A549 (cell line): ENCODE results near the gene TRPM4.

Experiments
- BHLHE40 ChIP-seq: IDR thresholded peaks from 2 replicates; pipeline ENCODE4 v1.6.1; 2012; ENCODE audit warnings: low read depth, low read length, inconsistent platforms
- CHD2 ChIP-seq: fragments of 150-350 bp; IDR thresholded peaks from 2 replicates; pipeline ENCODE4 v1.6.1; 2014; ENCODE audit warnings: low read length; ENCODE audit not compliant: partially characterized antibody
- EP300 ChIP-seq, 2 experiments: fragments of >200 bp; sonication (Bioruptor Twin); formaldehyde crosslinking; IDR thresholded peaks; 2 replicates in 1 of 2; 3 replicates in 1 of 2; pipeline ENCODE4 v1.6.1; 2016 to 2017
- ESRRA ChIP-seq: fragments of 150-350 bp; IDR thresholded peaks from 2 replicates; pipeline ENCODE4 v1.6.1; 2014; ENCODE audit warnings: mild to moderate bottlenecking, low read length, borderline replicate concordance
- GATA3 ChIP-seq: IDR thresholded peaks from 2 replicates; pipeline ENCODE4 v1.6.1; 2012; ENCODE audit warnings: borderline replicate concordance
- MAZ ChIP-seq: fragments of 150-350 bp; IDR thresholded peaks from 2 replicates; pipeline ENCODE4 v1.6.1; 2014; ENCODE audit warnings: antibody characterized with exemption, low read depth, low read length, borderline replicate concordance
- POLR2A ChIP-seq: IDR thresholded peaks from 2 replicates; pipeline ENCODE4 v1.6.1; 2012; ENCODE audit warnings: mild to moderate bottlenecking, low read length
- RAD21 ChIP-seq, 2 experiments: fragments of >200 bp in 1 of 2; sonication (Bioruptor Twin) in 1 of 2; formaldehyde crosslinking in 1 of 2; IDR thresholded peaks in 1 of 2; conservative IDR thresholded peaks in 1 of 2; 2 replicates in 1 of 2; 3 replicates in 1 of 2; pipeline ENCODE4 v1.6.1; 2012 to 2018; ENCODE audit warnings: inconsistent platforms in 1 of 2
- RCOR1 ChIP-seq: fragments of 150-350 bp; IDR thresholded peaks from 2 replicates; pipeline ENCODE4 v1.6.1; 2014; ENCODE audit warnings: antibody characterized with exemption, low read length, low read depth
- RFX5 ChIP-seq: fragments of 450-650 bp; IDR thresholded peaks from 2 replicates; pipeline ENCODE4 v1.7.1; 2014; ENCODE audit warnings: antibody characterized with exemption, mild to moderate bottlenecking, moderate library complexity
- SMC3 ChIP-seq: fragments of >200 bp; sonication (Bioruptor Twin); formaldehyde crosslinking; IDR thresholded peaks from 3 replicates; pipeline ENCODE4 v1.6.1; 2018; ENCODE audit warnings: inconsistent platforms
- USF2 ChIP-seq: fragments of 450-650 bp; IDR thresholded peaks from 2 replicates; pipeline ENCODE4 v1.6.1; 2014; ENCODE audit warnings: antibody characterized with exemption
- TF ChIP-seq, protein P1 (sequence below): fragments of >200 bp; sonication (Bioruptor Twin); formaldehyde crosslinking; IDR thresholded peaks from 3 replicates; pipeline ENCODE4 v1.5.1; 2016
- TF ChIP-seq, protein P2 (sequence below): fragments of 150-350 bp; IDR thresholded peaks from 2 replicates; pipeline ENCODE4 v1.6.1; 2014; ENCODE audit warnings: low read depth, mild to moderate bottlenecking, low read length

- TF ChIP-seq MAZ = no peak
- no peak for TF ChIP-seq EP300 (IDR thresholded peaks at IDR 0.05)
- TF ChIP-seq ESRRA = no peak
- no peak for TF ChIP-seq RFX5
- TF ChIP-seq RCOR1 = no peak
- TF ChIP-seq, protein P1, sequence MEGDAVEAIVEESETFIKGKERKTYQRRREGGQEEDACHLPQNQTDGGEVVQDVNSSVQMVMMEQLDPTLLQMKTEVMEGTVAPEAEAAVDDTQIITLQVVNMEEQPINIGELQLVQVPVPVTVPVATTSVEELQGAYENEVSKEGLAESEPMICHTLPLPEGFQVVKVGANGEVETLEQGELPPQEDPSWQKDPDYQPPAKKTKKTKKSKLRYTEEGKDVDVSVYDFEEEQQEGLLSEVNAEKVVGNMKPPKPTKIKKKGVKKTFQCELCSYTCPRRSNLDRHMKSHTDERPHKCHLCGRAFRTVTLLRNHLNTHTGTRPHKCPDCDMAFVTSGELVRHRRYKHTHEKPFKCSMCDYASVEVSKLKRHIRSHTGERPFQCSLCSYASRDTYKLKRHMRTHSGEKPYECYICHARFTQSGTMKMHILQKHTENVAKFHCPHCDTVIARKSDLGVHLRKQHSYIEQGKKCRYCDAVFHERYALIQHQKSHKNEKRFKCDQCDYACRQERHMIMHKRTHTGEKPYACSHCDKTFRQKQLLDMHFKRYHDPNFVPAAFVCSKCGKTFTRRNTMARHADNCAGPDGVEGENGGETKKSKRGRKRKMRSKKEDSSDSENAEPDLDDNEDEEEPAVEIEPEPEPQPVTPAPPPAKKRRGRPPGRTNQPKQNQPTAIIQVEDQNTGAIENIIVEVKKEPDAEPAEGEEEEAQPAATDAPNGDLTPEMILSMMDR = no peak
- TF ChIP-seq BHLHE40 = no peak
- TF ChIP-seq RAD21 (conservative IDR thresholded peaks at IDR 0.05 in 1 of 2, IDR thresholded peaks at IDR 0.05 in 1 of 2) = no peak
- TF ChIP-seq, protein P2, sequence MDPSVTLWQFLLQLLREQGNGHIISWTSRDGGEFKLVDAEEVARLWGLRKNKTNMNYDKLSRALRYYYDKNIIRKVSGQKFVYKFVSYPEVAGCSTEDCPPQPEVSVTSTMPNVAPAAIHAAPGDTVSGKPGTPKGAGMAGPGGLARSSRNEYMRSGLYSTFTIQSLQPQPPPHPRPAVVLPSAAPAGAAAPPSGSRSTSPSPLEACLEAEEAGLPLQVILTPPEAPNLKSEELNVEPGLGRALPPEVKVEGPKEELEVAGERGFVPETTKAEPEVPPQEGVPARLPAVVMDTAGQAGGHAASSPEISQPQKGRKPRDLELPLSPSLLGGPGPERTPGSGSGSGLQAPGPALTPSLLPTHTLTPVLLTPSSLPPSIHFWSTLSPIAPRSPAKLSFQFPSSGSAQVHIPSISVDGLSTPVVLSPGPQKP = no peak
- no peak for TF ChIP-seq USF2
- TF ChIP-seq GATA3 = no peak
- TF ChIP-seq SMC3 = no peak
- TF ChIP-seq POLR2A = no peak
- TF ChIP-seq CHD2 = no peak
Observed at GRCh38 chr19:49125025-49125731, 32.4 kb upstream of the TRPM4 start.
